NOMO-1 (cell line): ENCODE measurements around the gene TTC39A.
"Not testable (repeated sequence)": the region's sequence is repeated elsewhere in the genome, so short reads cannot be mapped to it uniquely, and the experiment has no call there.

Experiments
- DNase-seq, 2 experiments: peaks; one replicate each; lab custom pipeline; 2025; ENCODE audit not compliant: unreplicated experiment in 2 of 2; lab: John Stamatoyannopoulos, UW

TTC39A gene

GRCh38 chr1:51340380-51340779, 10.0 kb upstream of the TTC39A start:
- no peak for DNase-seq

- DNase-seq, result no peak
These were observed 6.3 kb upstream of the TTC39A start for GRCh38 chr1:51336711-51337110.

GRCh38 chr1:51336004-51336403, 5.6 kb upstream of the TTC39A start:
- DNase-seq, result no peak

DNA sequence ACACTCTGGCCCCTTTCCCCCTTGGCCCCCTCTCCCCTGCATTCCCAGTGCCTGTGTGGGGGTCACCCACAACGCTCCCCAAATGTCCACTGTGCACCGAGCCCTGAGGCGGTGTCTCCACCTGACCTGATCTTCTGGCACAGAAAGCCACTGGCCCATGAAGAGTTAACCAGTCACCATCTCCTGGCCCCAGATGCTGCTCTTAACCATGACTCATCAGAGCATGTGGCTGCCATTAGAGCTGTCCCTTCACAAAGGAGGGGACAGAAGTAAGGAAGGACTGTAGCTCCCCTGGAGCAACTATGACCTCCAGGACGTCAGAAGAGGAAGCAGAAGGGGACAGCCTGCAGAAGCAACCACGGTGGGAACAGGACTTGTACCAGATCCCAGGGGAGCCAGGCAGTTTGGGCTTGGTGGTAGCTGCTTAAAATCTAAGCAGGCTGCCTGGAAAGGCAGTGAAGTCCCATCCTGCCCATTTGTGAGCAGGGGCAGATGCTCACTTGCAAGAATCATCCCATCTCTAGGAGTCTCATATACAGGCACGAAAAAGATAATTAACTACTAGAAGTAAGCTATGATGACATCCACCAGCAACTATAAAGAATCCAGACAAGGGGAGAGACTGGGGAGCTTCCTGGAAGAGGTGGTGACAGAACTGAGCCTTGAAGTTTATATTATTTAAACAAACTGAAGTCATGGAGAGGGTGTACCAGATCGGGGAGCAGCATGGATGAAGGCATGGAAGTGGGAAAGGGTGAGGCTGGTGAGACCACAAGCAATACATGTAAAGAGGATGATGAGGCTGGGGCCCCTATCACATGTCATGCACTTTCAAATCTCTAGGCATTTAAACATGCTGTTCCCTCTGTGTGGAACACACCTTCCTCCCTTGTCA, 1.1 kb upstream of the TTC39A start:
- DNase-seq, result peak; percentile 35 to 81

DNA sequence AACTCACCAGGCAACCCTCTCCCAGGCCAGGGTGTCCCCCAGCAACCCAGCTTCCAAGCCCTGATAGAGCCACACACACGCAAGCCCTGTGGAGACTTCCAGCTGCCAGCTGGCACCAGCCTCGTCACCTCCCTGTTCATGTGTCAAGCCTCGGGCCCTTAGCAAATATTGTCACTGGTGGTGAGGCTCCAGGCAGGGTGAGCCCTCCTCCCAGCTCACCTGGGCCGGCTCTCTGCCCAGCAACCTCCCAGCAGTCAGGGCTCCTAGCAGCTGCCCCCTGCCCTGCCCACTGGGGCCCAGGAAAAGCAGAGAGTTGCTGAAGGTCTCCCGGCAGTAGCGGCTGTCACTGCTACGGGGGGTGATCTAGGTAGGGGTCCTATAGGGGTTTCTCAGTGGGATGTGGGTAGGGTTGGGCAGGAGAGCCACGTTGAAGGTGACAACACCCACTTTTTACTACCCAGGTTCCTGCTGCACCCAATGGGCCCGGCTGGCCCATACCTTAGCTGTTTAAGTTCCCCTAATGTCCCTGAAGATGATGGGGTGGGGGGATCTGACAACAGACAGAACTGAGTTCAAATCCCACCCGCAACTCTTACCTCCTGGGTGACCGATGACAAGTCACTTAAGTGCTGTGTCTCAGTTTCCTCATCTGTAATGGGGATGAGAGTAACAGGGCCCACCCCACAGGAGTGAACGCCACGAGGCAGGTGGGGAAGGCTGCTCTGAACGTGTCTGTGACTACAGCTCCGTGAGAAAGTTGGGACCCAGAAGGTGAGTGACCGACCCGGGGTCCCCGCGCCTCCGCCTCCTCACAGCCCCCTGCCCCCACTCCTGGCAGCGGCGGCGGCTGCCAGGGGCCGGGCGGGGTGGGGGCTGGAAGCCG, 678 bp downstream of the TTC39A start:
- no peak for DNase-seq

DNA sequence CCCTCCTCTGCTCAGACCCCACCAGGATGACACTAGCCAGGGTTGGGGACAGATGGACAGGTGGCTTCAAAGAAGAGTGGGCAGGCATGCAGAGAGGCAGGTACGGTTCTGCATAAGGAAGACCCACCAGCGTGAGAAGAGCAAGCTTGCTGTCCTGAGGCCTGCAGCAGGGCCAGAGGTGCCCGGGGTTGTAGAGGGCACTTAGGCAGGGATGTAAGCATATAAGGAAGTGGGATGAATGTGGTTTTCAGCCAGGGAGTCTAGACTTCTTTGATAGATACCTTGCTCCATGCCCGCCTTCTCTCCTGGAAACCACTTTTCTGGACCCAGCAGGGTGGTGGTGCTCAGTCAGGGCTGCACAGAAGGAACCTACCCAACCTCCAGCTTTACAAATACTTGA, 1.4 kb downstream of the TTC39A start:
- DNase-seq, result no peak

DNA sequence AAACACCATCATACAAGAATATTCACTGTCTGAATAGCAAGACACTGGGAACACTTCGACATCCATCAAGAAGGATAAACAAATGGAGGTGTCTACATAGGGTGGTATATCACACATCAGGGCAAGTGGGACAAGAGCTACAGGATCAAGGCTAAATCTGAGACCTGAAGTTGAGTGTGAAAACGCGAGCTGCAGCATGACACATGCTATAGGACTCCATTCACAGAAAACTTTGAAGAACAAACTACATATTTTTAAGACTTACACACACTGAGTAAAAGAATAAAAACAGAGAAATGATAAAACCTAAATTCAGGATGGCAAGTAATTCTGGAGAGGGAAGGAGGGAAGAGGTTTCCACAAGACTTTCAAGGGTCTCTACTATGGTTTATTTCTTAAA, 2.1 kb downstream of the TTC39A start:
- no peak for DNase-seq

GRCh38 chr1:51327386-51327785, 3.0 kb downstream of the TTC39A start:
- DNase-seq, result no peak

DNA sequence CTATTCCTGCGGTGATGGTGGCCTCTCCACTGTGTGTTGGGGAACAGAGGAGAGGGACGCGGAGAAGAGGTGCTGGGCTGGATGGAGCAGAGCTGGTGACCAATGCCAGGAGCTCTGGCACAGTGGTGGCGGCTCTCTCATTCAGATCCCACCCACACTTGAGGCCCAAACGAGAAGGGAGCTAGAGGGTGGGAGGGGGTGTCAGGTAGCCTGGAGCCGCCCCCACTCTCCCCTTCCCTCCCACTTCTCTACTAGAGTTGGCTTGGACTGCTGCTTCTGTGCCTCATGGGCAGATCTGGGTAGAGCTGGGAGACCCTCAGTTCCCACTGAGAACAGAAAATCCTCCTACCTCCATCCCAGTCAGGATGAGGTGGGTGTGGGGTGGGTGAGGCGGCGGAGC, 3.5 kb downstream of the TTC39A start:
- no peak for DNase-seq

GRCh38 chr1:51325878-51326755, 4.2 kb downstream of the TTC39A start:
- DNase-seq, result no peak

DNA sequence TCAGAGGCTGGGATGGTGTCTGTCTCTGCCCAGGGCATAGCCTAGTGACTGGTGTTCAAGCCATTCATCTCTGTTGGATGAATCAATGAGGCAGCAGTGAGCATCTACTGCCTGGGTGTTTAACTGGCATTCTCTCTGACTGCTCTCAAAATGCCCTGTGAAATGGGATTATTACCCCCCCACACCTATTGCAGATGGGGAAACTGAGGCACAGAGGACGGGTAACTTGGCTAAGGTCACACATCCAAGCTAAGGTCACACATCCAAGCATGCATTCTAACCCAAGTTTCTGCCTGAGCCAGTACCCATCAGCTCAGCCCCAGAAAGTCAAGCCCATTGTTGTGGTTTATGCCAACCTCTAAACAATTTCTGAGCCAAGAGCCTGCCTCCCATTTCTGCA, 5.0 kb downstream of the TTC39A start:
- DNase-seq, result no peak

GRCh38 chr1:51325011-51325385, 5.4 kb downstream of the TTC39A start:
- DNase-seq, result not testable (repeated sequence)

- DNase-seq, result no peak
These were observed 5.9 kb downstream of the TTC39A start for GRCh38 chr1:51324251-51325010.

DNA sequence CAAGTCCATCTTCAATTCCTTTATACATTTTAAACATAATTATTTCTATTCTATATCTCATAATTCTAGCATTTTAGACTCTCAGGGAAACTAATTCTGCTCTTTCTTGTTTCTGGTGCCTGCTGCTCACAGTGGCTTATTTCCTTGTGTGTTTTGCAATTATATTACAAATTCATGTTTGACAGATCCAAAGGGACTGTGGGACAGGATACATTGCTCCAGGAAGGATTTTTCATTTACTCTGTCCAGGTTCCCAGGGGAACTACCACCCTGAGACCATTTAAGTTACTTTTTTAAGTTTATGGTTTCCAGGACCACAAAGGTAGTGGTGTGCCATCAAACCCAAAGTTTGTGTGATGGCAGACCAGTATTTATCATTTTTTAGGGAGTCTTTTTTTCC, 6.6 kb downstream of the TTC39A start:
- no peak for DNase-seq

DNA sequence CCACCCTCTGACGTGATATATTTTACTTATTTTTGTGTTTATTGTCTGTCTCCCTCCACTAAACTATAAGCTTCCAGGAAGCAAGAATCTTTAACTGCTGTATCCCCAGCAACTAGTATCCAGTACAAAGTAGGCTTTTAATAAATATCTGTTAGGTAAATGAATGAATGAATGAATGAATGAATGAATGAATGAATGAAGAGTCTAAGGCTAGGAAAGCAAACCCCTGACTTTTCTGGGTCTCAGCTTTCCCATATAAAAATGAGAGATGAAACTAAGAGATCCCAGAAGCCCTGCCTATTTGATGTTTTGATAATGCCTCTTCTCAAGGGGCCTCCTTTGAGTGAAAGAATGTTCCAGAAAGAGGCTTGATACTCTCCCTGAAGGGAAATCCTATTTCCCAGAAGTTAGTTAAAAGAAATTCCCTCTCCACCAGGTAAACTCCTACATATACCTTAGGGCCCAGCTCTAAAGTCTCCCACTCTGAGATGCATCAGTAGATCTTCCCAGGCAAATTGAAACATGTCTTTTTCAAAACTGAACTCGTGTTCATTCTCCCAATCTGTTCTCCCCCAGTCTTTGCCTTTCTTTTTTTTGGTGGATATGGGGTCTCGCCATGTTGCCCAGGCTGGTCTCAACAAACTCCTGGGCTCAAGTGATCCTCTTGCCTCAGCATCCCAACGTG, 7.8 kb downstream of the TTC39A start:
- DNase-seq, result no peak

- no peak for DNase-seq
These were observed 8.5 kb downstream of the TTC39A start for GRCh38 chr1:51321924-51322280.

DNA sequence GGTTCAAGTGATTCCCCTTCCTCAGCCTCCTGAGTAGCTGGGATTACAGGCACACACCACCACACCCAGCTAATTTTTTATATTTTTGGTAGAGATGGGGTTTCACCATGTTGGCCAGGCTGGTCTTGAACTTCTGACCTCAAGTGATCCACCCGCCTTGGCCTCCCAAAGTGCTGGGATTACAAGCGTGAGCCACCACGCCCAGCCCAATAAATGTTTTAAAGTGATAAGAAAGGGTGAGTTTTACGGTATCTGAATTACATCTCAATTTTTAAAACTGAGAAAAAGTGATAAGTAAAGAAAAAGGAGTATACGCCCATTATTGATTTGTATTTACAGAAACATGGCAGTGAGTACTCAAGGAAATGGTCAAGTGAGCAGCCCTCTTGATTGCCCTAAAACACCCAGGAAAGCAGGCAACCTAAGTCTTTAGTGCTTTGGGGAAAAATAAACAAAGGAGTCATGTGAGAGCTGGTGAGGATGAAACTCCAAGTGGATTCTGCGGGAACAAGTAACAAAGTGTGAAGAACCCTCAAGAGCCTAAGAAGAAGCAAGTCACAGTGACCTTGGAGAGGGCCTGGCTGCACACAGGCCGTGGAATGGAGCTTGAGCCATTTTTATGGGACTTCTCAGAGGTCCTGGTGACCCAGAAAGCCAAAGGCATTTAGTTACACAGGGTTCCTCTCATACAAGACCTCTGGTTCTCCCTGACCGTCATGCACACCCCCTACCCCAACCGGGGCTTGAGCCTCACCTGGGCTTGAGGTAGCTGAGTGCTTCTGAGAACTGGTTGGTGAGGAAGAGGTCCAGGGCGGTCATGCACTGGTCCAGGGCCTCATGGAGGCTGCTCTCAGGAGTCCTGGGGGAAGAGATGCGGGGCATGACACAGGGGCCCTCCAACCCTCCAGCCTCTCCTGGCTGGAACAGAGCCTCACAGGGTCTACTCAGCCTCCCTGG, 9.1 kb downstream of the TTC39A start:
- no peak for DNase-seq

- no peak for DNase-seq
These were observed 12.6 kb downstream of the TTC39A start for GRCh38 chr1:51317798-51318197.

GRCh38 chr1:51316846-51317120, 13.6 kb downstream of the TTC39A start:
- no peak for DNase-seq
